Measurements from ENCODE around the gene ANKRD30A.

- TF ChIP-seq, protein P1, sequence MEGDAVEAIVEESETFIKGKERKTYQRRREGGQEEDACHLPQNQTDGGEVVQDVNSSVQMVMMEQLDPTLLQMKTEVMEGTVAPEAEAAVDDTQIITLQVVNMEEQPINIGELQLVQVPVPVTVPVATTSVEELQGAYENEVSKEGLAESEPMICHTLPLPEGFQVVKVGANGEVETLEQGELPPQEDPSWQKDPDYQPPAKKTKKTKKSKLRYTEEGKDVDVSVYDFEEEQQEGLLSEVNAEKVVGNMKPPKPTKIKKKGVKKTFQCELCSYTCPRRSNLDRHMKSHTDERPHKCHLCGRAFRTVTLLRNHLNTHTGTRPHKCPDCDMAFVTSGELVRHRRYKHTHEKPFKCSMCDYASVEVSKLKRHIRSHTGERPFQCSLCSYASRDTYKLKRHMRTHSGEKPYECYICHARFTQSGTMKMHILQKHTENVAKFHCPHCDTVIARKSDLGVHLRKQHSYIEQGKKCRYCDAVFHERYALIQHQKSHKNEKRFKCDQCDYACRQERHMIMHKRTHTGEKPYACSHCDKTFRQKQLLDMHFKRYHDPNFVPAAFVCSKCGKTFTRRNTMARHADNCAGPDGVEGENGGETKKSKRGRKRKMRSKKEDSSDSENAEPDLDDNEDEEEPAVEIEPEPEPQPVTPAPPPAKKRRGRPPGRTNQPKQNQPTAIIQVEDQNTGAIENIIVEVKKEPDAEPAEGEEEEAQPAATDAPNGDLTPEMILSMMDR (conservative IDR thresholded peaks at IDR 0.05; ENCODE audit: low read depth, low read length) = no peak
- TF ChIP-seq EZH2 (IDR thresholded peaks at IDR 0.05; ENCODE audit: borderline replicate concordance, low read depth, low read length, poor library complexity, severe bottlenecking) = no peak
Observed at GRCh38 chr10:37146443-37146842, 21.0 kb downstream of the ANKRD30A start.

Data from A673 (cell line).